GM21717 (cell line): ENCODE data around the gene JMJD4.

Experiments
- ATAC-seq: cut with Tn5 transposase; IDR thresholded peaks from one replicate; pipeline ENCODE4 v1.9.1; 2021; ENCODE audit warnings: mild to moderate bottlenecking, moderate library complexity; ENCODE audit not compliant: unreplicated experiment

The JMJD4 gene

GRCh38 chr1:227769047-227769935 is 34.2 kb upstream of the JMJD4 start:
- no peak for ATAC-seq

GRCh38 chr1:227768640-227769039 is 33.5 kb upstream of the JMJD4 start:
- ATAC-seq, result no peak

GRCh38 chr1:227768125-227768439 is 33.0 kb upstream of the JMJD4 start:
- no peak for ATAC-seq

- ATAC-seq, result no peak
These were observed 32.5 kb upstream of the JMJD4 start for GRCh38 chr1:227767401-227768124.

- no peak for ATAC-seq
These were observed 31.7 kb upstream of the JMJD4 start for GRCh38 chr1:227766653-227767277.

DNA sequence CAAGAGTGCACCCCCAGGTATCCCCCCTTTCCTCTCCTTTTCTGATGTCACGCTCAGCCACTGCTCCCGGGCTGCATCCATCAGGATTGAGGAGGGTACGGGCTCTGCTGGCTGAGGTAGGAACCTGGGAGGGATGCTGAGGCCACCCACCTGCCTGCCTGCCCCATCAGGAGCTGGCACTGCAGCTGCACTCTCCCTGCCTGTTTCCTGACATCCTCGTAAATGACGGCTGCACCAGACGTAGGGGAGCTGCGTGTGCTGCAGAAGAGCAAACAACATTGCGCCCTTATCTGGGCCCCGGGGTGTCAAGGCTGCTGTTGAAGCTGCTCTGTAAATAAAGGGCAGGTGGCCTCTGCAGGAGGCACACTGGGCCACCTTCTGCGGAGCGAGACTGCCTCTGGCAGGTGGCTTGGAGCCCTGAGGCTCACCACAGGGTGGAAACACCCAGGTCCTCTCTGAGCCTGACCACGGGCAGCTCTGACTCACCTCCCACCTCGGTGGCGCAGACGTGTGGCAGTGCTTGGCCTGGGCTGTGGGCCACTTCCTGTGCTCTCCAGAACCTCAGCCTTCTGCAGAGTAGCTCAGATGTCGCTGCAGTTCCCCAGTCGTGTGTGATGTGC is 31.0 kb upstream of the JMJD4 start:
- no peak for ATAC-seq

DNA sequence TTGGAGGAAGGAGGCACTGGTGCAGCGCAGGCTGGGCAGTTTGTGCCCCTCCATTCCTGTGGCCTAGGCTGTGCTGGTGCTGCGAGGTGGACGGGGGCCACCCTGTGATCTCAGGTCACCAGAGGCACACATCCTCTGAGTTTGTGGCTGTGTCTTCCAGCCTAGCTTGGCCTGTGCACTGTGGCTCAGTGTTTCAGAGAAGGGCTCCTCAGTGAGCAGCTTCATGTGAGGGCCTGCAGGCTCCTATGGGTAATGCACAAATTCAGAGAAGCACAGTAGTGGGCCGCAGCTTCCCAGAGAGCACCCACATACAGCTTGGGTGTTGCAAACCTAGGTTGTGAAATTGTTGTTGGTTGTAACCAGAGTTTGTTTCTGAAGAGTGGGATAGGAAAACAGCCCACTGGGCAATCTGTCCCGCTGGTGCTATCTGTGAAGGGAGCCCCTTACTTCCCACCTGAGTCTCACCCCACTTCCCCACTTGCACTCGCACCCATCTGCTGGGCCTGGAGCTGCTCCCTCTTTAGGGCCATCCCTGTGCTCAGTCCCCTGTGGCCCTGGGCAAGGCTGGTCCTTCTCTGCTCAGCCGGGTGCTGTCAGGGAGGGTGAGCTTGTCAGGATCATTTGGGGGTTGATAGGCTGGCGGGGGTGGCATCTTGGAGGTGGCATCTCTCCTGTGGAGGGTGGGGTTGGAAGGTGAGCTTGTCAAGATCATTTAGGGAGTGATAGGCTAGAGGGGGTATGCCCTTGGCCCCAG is 30.3 kb upstream of the JMJD4 start:
- ATAC-seq, result no peak

GRCh38 chr1:227764019-227764391 is 28.9 kb upstream of the JMJD4 start:
- ATAC-seq, result no peak

GRCh38 chr1:227763246-227764018 is 28.3 kb upstream of the JMJD4 start:
- ATAC-seq, result no peak

GRCh38 chr1:227762231-227762911 is 27.3 kb upstream of the JMJD4 start:
- peak; percentile 72 for ATAC-seq

- ATAC-seq, result no peak
These were observed 26.6 kb upstream of the JMJD4 start for GRCh38 chr1:227761621-227762230.

GRCh38 chr1:227760377-227760776 is 25.3 kb upstream of the JMJD4 start:
- ATAC-seq, result no peak

GRCh38 chr1:227759341-227760300 is 24.5 kb upstream of the JMJD4 start:
- ATAC-seq, result no peak

DNA sequence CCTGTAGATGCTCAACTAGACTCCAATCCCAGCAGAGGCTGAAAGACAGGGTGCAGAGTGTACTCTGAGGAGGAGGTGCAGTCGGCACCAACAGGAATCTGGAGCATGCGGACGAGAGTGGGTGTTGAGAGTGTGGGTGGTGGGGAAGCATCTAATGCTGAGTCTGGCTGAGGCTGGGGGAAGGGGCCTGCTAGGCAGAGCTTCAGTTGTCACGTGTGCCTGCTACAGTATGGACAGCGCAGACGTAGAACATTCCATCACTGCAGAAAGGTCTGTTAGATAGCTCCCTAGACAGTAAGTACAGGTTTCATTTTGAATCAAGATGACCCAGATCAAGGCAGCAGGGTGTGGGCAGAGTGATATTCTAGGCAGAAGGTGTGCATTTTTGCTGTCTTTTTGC is 23.3 kb upstream of the JMJD4 start:
- ATAC-seq, result no peak

DNA sequence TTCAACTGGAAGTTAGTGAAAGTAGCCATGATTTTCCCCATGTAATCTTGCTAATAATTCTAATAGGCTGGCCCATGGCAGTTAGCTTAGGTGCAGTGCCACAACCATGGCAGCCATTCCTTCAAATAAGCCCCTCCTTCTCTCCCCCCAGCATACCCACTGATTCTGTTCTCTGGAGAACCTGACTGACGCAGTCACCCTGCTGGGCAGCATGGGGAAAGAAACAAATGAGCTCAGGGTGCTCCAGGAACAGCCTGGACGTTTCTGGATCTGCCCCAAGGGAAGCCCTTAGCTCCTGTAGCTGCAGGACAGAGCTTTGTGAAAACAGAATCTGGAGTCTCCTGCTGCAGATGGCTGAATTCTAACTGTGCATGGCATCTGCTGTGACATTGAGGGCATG is 22.7 kb upstream of the JMJD4 start:
- no peak for ATAC-seq

DNA sequence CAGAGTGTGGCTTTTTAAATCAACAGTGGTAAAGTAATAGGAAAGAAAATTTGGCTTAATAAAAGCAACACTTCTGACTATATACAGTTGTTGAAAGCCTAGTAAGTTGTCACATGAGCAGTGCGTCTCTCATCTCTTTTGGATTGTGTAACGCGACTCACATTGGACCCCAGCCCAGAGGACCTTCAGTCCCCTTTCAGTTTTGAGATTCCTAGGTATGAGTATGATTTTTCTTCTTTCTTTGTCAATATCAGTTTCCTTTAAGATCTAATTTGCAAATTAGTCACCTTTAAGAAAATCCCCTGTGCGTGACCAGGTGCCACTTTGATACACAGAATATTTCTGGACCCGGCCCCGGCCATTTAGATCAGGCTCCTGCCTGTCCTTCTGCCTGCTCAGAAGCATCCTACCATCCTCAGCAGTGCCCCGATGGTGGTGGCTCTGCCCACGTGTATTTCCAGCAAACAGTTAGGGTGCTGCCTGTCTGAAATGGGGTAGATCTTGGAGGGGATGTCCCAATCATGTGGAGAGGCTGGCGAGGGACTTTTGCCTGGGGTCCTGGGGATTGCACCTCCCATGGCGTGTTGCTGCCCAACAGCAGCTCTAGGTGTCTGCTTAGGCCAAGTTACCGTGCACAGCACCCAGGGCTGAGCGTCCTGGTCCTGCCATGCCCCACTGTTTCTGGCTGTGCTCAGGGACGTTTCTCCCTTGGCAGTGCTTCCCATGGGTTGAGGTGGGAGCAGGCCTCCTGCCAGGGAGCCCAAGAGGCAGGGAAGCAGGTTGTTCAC is 21.3 kb upstream of the JMJD4 start:
- no peak for ATAC-seq

DNA sequence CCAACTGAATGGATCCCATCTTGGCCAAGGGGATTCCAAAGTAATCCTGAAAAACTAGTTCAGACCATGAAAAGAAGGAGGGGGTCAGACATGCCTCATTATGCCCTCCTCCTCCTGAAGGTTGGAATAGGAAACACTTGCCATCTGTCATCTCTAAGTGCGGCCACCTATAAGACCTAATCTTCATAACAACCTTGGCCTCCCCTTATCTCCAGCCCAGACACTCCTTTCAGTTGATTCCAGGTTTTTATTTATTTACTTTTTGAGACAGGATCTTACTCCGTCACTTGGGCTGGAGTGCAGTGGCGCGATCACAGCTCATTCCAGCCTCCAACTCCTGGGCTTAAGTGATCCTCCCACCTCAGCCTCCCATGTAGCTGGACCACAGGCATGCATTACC is 19.9 kb upstream of the JMJD4 start:
- ATAC-seq, result no peak
